Retinal pigment epithelial cell (primary cell): ENCODE measurements around the gene SMIM44.

Experiments used
- DNase-seq: peaks from one replicate; pipeline ENCODE4 v3.0.0-alpha.2; 2010; ENCODE audit warnings: low read depth
- H3K4me3 ChIP-seq: 2 replicates; pipeline ENCODE4 v1.5.1; 2011; ENCODE audit warnings: mild to moderate bottlenecking, low read length, control low read depth, moderate library complexity
- CTCF ChIP-seq: conservative IDR thresholded peaks from 2 replicates; pipeline ENCODE4 v1.5.1; 2011; ENCODE audit warnings: low read depth, low read length, control low read depth, inconsistent platforms

SMIM44 gene

GRCh38 chr19:3499738-3500428, 16.6 kb upstream of the SMIM44 start:
- peak overlapping the region; percentile 97 for H3K4me3 ChIP-seq
- DNase-seq: no peak
- TF ChIP-seq CTCF: no peak

GRCh38 chr19:3497757-3498520, 14.7 kb upstream of the SMIM44 start:
- no peak overlapping the region for H3K4me3 ChIP-seq
- no peak for DNase-seq
- TF ChIP-seq CTCF: no peak

GRCh38 chr19:3496392-3497273, 13.4 kb upstream of the SMIM44 start:
- DNase-seq: no peak
- TF ChIP-seq CTCF: no peak
- no peak overlapping the region for H3K4me3 ChIP-seq

- DNase-seq: no peak
- H3K4me3 ChIP-seq: no peak overlapping the region
- TF ChIP-seq CTCF: no peak
Measured at GRCh38 chr19:3494559-3494958, 11.3 kb upstream of the SMIM44 start.

GRCh38 chr19:3494051-3494450, 10.8 kb upstream of the SMIM44 start:
- no peak overlapping the region for H3K4me3 ChIP-seq
- no peak for TF ChIP-seq CTCF
- DNase-seq: peak; percentile 34

GRCh38 chr19:3493651-3494050, 10.4 kb upstream of the SMIM44 start:
- no peak overlapping the region for H3K4me3 ChIP-seq
- no peak for DNase-seq
- no peak for TF ChIP-seq CTCF
